Stimulated activated CD8-positive, alpha-beta memory T cell treated with anti-CD3 and anti-CD28 coated beads, Interleukin-4, amount 100 ng/mL, for 24 hours (primary cell): Measurements from ENCODE around the gene RIT2.
"Not testable (repeated sequence)": the region's sequence is repeated elsewhere in the genome, so short reads cannot be mapped to it uniquely, and the experiment has no call there.

Source experiments
- DNase-seq: peaks from one replicate; pipeline ENCODE4 v3.0.0-alpha.2; 2020; ENCODE audit warnings: low read depth

The RIT2 gene

GRCh38 chr18:42838546-42839145 lies 276.8 kb downstream of the RIT2 start:
- DNase-seq: no peak

GRCh38 chr18:42830936-42831335 lies 284.5 kb downstream of the RIT2 start:
- no peak for DNase-seq

GRCh38 chr18:42828881-42829280 lies 286.6 kb downstream of the RIT2 start:
- DNase-seq: no peak

- DNase-seq: no peak
Measured at GRCh38 chr18:42824178-42824577, 291.3 kb downstream of the RIT2 start.

GRCh38 chr18:42822711-42823110 lies 292.8 kb downstream of the RIT2 start:
- no peak for DNase-seq

GRCh38 chr18:42821492-42821891 lies 294.0 kb downstream of the RIT2 start:
- DNase-seq: no peak

GRCh38 chr18:42814618-42815017 lies 300.9 kb downstream of the RIT2 start:
- no peak for DNase-seq

GRCh38 chr18:42814184-42814583 lies 301.3 kb downstream of the RIT2 start:
- DNase-seq: no peak

GRCh38 chr18:42813570-42813969 lies 301.9 kb downstream of the RIT2 start:
- no peak for DNase-seq

- DNase-seq: no peak
Measured at GRCh38 chr18:42807887-42808286, 307.6 kb downstream of the RIT2 start.

GRCh38 chr18:42801706-42802105 lies 313.8 kb downstream of the RIT2 start:
- DNase-seq: no peak

- DNase-seq: no peak
Measured at GRCh38 chr18:42798606-42799170, 316.8 kb downstream of the RIT2 start.

- not testable (repeated sequence) for DNase-seq
Measured at GRCh38 chr18:42795213-42795789, 320.2 kb downstream of the RIT2 start.

- DNase-seq: no peak
Measured at GRCh38 chr18:42792731-42793130, 322.8 kb downstream of the RIT2 start.

GRCh38 chr18:42784632-42785031 lies 330.9 kb downstream of the RIT2 start:
- no peak for DNase-seq

GRCh38 chr18:42782929-42783328 lies 332.6 kb downstream of the RIT2 start:
- DNase-seq: no peak

GRCh38 chr18:42781298-42781815 lies 334.1 kb downstream of the RIT2 start:
- no peak for DNase-seq

GRCh38 chr18:42780171-42780570 lies 335.3 kb downstream of the RIT2 start:
- DNase-seq: no peak

GRCh38 chr18:42778445-42779042 lies 336.9 kb downstream of the RIT2 start:
- DNase-seq: no peak

GRCh38 chr18:42778024-42778423 lies 337.5 kb downstream of the RIT2 start:
- no peak for DNase-seq

GRCh38 chr18:42773870-42774269 lies 341.6 kb downstream of the RIT2 start:
- no peak for DNase-seq

- no peak for DNase-seq
Measured at GRCh38 chr18:42771936-42772335, 343.5 kb downstream of the RIT2 start.

- DNase-seq: no peak
Measured at GRCh38 chr18:42765302-42765701, 350.2 kb downstream of the RIT2 start.
